ENCODE results near the gene AFDN. TPM values are rescaled to one million over a fixed set of nuclear protein-coding genes. Genes with fewer than 3 reads are reported as not detected.

AFDN gene
- total RNA-seq, 4 donors from 2014 or later, result 148 to 371 (median 204) TPM

DNA sequence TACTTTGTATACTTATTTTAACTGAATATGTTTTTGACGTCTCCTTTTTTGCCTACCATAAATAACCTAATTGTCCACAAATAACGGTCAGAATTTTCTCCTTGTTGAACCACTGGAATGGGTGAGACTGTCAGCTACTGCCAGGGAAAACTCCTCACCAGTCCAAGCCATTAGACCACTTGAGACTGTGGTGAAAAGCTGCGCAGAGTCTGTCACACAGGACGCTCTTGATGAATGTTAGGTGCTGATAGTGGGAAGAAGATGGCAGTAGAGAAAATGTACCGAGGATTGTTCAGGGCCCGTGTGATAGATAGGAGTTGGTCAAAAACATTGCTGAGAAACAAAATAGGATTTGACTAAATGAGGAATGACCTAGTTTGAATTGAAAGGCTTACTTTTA, 95.1 kb downstream of the AFDN start:
- DNase-seq, result no peak
- no peak overlapping the region for H3K27ac ChIP-seq
- intact Hi-C loops (cut with DNase I; ENCODE audit: low total_unique reads) (no loop called here), in situ Hi-C loops (cut with MboI; ENCODE audit: low pct_ligation_motif_present in 1 of 4, low pct_unique_long_range_greater_than_20kb in 1 of 4, low sequenced_read_pairs in 3 of 4) (loop anchor here in 2 of 4 donors (25.0 kb wide), 1 partner anchor 115 kb away; no protein-coding TSS in a partner anchor)
- 87% methylated on average over 6 of the region's 6 CpGs for WGBS, 2 donors (ENCODE audit: low coverage in 1 of 2)
- H3K27me3 ChIP-seq, result no peaks in the 10 kb centered on the region
- no peaks in the 10 kb centered on the region for H3K9me3 ChIP-seq
- no peaks in the 10 kb centered on the region for H3K4me1 ChIP-seq
- TF ChIP-seq POLR2A (IDR thresholded peaks at IDR 0.05), result no peak
- no peak for TF ChIP-seq POLR2AphosphoS5 (IDR thresholded peaks at IDR 0.05)
- TF ChIP-seq CTCF (IDR thresholded peaks at IDR 0.05), result no peak
- no peak for TF ChIP-seq EP300 (IDR thresholded peaks at IDR 0.05; ENCODE audit: low read depth)
- peaks cover 0 to 31% (median 11%) of the 10 kb centered on the region in 4 donors for H3K36me3 ChIP-seq
- no peak overlapping the region for H3K4me3 ChIP-seq

- TF ChIP-seq CTCF (IDR thresholded peaks at IDR 0.05) (no peak), EP300 (IDR thresholded peaks at IDR 0.05; ENCODE audit: low read depth) (no peak)
- Histone ChIP-seq H3K27ac (no peak overlapping the region), H3K9me3 (no peaks in the 10 kb centered on the region), H3K27me3 (no peaks in the 10 kb centered on the region), H3K4me3 (no peak overlapping the region), H3K36me3 (peaks cover 0 to 7% (median 2%) of the 10 kb centered on the region in 4 donors), H3K4me1 (peaks cover 0 to 5% (median 2%) of the 10 kb centered on the region in 4 donors)
- intact Hi-C loops (cut with DNase I; ENCODE audit: low total_unique reads), result no loop called here
- in situ Hi-C loops (cut with MboI; ENCODE audit: low pct_ligation_motif_present in 1 of 4, low pct_unique_long_range_greater_than_20kb in 1 of 4, low sequenced_read_pairs in 3 of 4), result no loop called here
- 89 to 91% methylated on average over 7 of the region's 7 CpGs for WGBS, 2 donors (ENCODE audit: low coverage in 1 of 2)
- DNase-seq, result no peak
Measured at GRCh38 chr6:167925026-167925425, 98.3 kb downstream of the AFDN start.

DNA sequence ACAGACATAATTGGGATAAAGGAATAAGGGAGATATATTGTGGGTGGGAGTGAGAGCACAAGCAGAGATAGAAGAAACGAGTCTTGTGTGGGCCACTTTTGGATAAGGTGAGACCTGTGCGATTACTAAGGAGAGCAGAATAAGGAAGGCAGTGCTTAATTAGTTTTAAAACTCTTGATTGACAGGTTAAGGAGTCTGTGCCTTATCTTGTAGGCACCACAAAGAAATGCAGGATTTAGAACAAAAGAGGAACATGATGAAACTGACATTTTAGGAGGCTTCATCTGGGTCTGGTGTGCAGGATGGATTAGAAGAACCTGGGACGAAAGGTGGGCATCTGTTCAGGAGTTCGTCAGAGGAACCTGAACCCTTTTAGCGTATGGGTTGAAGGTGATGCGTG, 100.5 kb downstream of the AFDN start:
- Histone ChIP-seq H3K27me3 (no peaks in the 10 kb centered on the region), H3K36me3 (peaks cover 0 to 7% (median 2%) of the 10 kb centered on the region in 4 donors), H3K4me1 (peaks cover 0 to 13% (median 9%) of the 10 kb centered on the region in 4 donors), H3K9me3 (no peaks in the 10 kb centered on the region), H3K4me3 (no peak overlapping the region), H3K27ac (no peak overlapping the region)
- WGBS, 2 donors (ENCODE audit: low coverage in 1 of 2), result 80% methylated on average over 5 to 6 of the region's 6 CpGs
- intact Hi-C loops (cut with DNase I; ENCODE audit: low total_unique reads), result no loop called here
- in situ Hi-C loops (cut with MboI; ENCODE audit: low pct_ligation_motif_present in 1 of 4, low pct_unique_long_range_greater_than_20kb in 1 of 4, low sequenced_read_pairs in 3 of 4), result no loop called here
- no peak for DNase-seq
- TF ChIP-seq POLR2A (IDR thresholded peaks at IDR 0.05) (no peak), POLR2AphosphoS5 (IDR thresholded peaks at IDR 0.05) (no peak), EP300 (IDR thresholded peaks at IDR 0.05; ENCODE audit: low read depth) (no peak), CTCF (IDR thresholded peaks at IDR 0.05) (no peak)

DNA sequence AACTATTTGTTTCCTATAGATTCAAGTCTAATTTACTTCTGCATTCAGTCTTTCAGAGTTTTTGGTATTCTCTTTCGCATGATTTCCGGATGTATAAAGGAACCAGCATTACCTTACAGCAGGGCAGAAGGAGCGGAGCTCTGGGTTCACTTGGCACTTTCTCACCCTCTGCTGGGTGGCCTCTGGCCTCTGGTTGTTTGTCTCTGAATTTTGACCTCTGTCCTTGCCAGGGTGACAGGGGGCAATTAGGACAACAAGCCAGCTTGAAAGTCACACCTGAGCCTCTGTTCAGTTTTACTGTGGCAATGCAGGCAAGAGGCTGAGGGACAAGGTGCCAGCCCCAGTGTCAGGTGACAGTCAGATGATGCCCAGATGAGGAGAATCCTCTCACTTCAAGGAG, 101.4 kb downstream of the AFDN start:
- Histone ChIP-seq H3K27ac (peak overlapping the region in 1 of 4 donors; percentile 4), H3K9me3 (no peaks in the 10 kb centered on the region), H3K36me3 (peaks cover 0 to 7% (median 2%) of the 10 kb centered on the region in 4 donors), H3K4me1 (peaks cover 0 to 20% (median 12%) of the 10 kb centered on the region in 4 donors), H3K4me3 (no peak overlapping the region), H3K27me3 (no peaks in the 10 kb centered on the region)
- 89 to 96% methylated on average over 2 to 3 of the region's 3 CpGs for WGBS, 2 donors (ENCODE audit: low coverage in 1 of 2)
- in situ Hi-C loops (cut with MboI; ENCODE audit: low pct_ligation_motif_present in 1 of 4, low pct_unique_long_range_greater_than_20kb in 1 of 4, low sequenced_read_pairs in 3 of 4) (no loop called here), intact Hi-C loops (cut with DNase I; ENCODE audit: low total_unique reads) (no loop called here)
- TF ChIP-seq POLR2AphosphoS5 (IDR thresholded peaks at IDR 0.05) (no peak), CTCF (IDR thresholded peaks at IDR 0.05) (no peak), EP300 (IDR thresholded peaks at IDR 0.05; ENCODE audit: low read depth) (no peak), POLR2A (IDR thresholded peaks at IDR 0.05) (no peak)
- DNase-seq, result no peak
